WI38 (cell line): ENCODE data around the gene AK5.

Experiments used
- H3K4me3 ChIP-seq: 2 replicates; pipeline ENCODE4 v1.5.1; 2011; ENCODE audit warnings: low read depth, mild to moderate bottlenecking, control low read depth, low read length
- CTCF ChIP-seq: IDR thresholded peaks from 2 replicates; pipeline ENCODE4 v1.5.1; 2012; ENCODE audit warnings: low read depth, mild to moderate bottlenecking, control low read depth, low read length

Gene AK5

GRCh38 chr1:77349275-77349674 lies 67.5 kb downstream of the AK5 start:
- H3K4me3 ChIP-seq = no peak overlapping the region
- TF ChIP-seq CTCF = no peak

- H3K4me3 ChIP-seq = no peak overlapping the region
- no peak for TF ChIP-seq CTCF
Measured at GRCh38 chr1:77350012-77350770, 68.4 kb downstream of the AK5 start.

GRCh38 chr1:77354536-77354935 lies 72.7 kb downstream of the AK5 start:
- no peak for TF ChIP-seq CTCF
- no peak overlapping the region for H3K4me3 ChIP-seq

- no peak overlapping the region for H3K4me3 ChIP-seq
- TF ChIP-seq CTCF = no peak
Measured at GRCh38 chr1:77355010-77355409, 73.2 kb downstream of the AK5 start.

- H3K4me3 ChIP-seq = no peak overlapping the region
- no peak for TF ChIP-seq CTCF
Measured at GRCh38 chr1:77356136-77356535, 74.3 kb downstream of the AK5 start.

- no peak for TF ChIP-seq CTCF
- no peak overlapping the region for H3K4me3 ChIP-seq
Measured at GRCh38 chr1:77360256-77360655, 78.4 kb downstream of the AK5 start.

- TF ChIP-seq CTCF = no peak
- no peak overlapping the region for H3K4me3 ChIP-seq
Measured at GRCh38 chr1:77361621-77362020, 79.8 kb downstream of the AK5 start.
